Measurements from ENCODE around the gene BCL11A.
A peak's percentile ranks its signal among the peaks of the same experiment; 100 is the strongest.

BCL11A gene

GRCh38 chr2:60515721-60516226 lies 37.7 kb downstream of the BCL11A start:
- no peak overlapping the region for H3K4me3 ChIP-seq (ENCODE audit: insufficient read depth, low read length, poor library complexity, severe bottlenecking)
- no peak overlapping the region for H2AFZ ChIP-seq (ENCODE audit: low read depth, low read length, severe bottlenecking)
- H3K27ac ChIP-seq (ENCODE audit: low read depth, low read length), result 0 out of 2 replicates have a peak overlapping the region, but pooled peaks have one; percentile 9
- H3K27me3 ChIP-seq (ENCODE audit: low read length), result no peaks in the 10 kb centered on the region
- H3K9me2 ChIP-seq (replicated peaks; ENCODE audit: insufficient read depth, low read length), result no peaks in the 10 kb centered on the region
- peaks cover 32% of the 10 kb centered on the region for H3K36me3 ChIP-seq (ENCODE audit: low read length)
- no peak overlapping the region for H3K9ac ChIP-seq (ENCODE audit: low read length)
- no peak overlapping the region for H3K4me2 ChIP-seq (ENCODE audit: low read depth, low read length, poor library complexity, severe bottlenecking)
- no peak for TF ChIP-seq EZH2phosphoT487 (conservative IDR thresholded peaks at IDR 0.05; ENCODE audit: low read length)
- H3F3A ChIP-seq (ENCODE audit: insufficient read depth), result peaks cover 5% of the 10 kb centered on the region; the same call in 1 of the 2 replicates
- no peaks in the 10 kb centered on the region for H3K9me3 ChIP-seq (ENCODE audit: insufficient read depth, low read length)
- H3K79me2 ChIP-seq (ENCODE audit: insufficient read depth, low read length), result peaks cover 100% of the 10 kb centered on the region
- H4K20me1 ChIP-seq (ENCODE audit: low read depth, low read length), result peaks cover 22% of the 10 kb centered on the region

- Histone ChIP-seq H3F3A (ENCODE audit: insufficient read depth) (no peaks in the 10 kb centered on the region; the same call in 1 of the 2 replicates), H3K9ac (ENCODE audit: low read length) (no peak overlapping the region), H3K79me2 (ENCODE audit: insufficient read depth, low read length) (peaks cover 100% of the 10 kb centered on the region), H3K27ac (ENCODE audit: low read depth, low read length) (no peak overlapping the region), H3K9me3 (ENCODE audit: insufficient read depth, low read length) (no peaks in the 10 kb centered on the region), H4K20me1 (ENCODE audit: low read depth, low read length) (peaks cover 17% of the 10 kb centered on the region; the same call in 1 of the 2 replicates), H3K36me3 (ENCODE audit: low read length) (peaks cover 21% of the 10 kb centered on the region), H3K4me2 (ENCODE audit: low read depth, low read length, poor library complexity, severe bottlenecking) (no peak overlapping the region), H3K4me3 (ENCODE audit: insufficient read depth, low read length, poor library complexity, severe bottlenecking) (no peak overlapping the region), H2AFZ (ENCODE audit: low read depth, low read length, severe bottlenecking) (no peak overlapping the region), H3K27me3 (ENCODE audit: low read length) (no peaks in the 10 kb centered on the region), H3K9me2 (replicated peaks; ENCODE audit: insufficient read depth, low read length) (no peaks in the 10 kb centered on the region)
- TF ChIP-seq CTCF (IDR thresholded peaks at IDR 0.05; ENCODE audit: insufficient read depth, low read length, poor library complexity, severe bottlenecking) (no peak), EZH2phosphoT487 (conservative IDR thresholded peaks at IDR 0.05; ENCODE audit: low read length) (no peak)
These were observed 39.5 kb downstream of the BCL11A start for GRCh38 chr2:60513996-60514395.

- H2AFZ ChIP-seq (ENCODE audit: low read depth, low read length, severe bottlenecking), result no peak overlapping the region
- TF ChIP-seq CTCF (IDR thresholded peaks at IDR 0.05; ENCODE audit: insufficient read depth, low read length, poor library complexity, severe bottlenecking) (no peak), EZH2phosphoT487 (conservative IDR thresholded peaks at IDR 0.05; ENCODE audit: low read length) (no peak)
- no peak overlapping the region for H3K27ac ChIP-seq (ENCODE audit: low read depth, low read length)
- no peak overlapping the region for H3K4me2 ChIP-seq (ENCODE audit: low read depth, low read length, poor library complexity, severe bottlenecking)
- H3F3A ChIP-seq (ENCODE audit: insufficient read depth), result no peaks in the 10 kb centered on the region
- H3K4me3 ChIP-seq (ENCODE audit: insufficient read depth, low read length, poor library complexity, severe bottlenecking), result no peak overlapping the region
- H3K36me3 ChIP-seq (ENCODE audit: low read length), result peaks cover 13% of the 10 kb centered on the region; the same call in 1 of the 2 replicates
- no peaks in the 10 kb centered on the region for H3K9me2 ChIP-seq (replicated peaks; ENCODE audit: insufficient read depth, low read length)
- peaks cover 14% of the 10 kb centered on the region; the same call in 1 of the 2 replicates for H4K20me1 ChIP-seq (ENCODE audit: low read depth, low read length)
- H3K9me3 ChIP-seq (ENCODE audit: insufficient read depth, low read length), result no peaks in the 10 kb centered on the region
- H3K79me2 ChIP-seq (ENCODE audit: insufficient read depth, low read length), result peaks cover 100% of the 10 kb centered on the region
- H3K27me3 ChIP-seq (ENCODE audit: low read length), result no peaks in the 10 kb centered on the region
- H3K9ac ChIP-seq (ENCODE audit: low read length), result no peak overlapping the region
These were observed 40.3 kb downstream of the BCL11A start for GRCh38 chr2:60513191-60513590.

GRCh38 chr2:60512641-60513040 lies 40.8 kb downstream of the BCL11A start:
- Histone ChIP-seq H3K27ac (ENCODE audit: low read depth, low read length) (no peak overlapping the region), H3K9ac (ENCODE audit: low read length) (no peak overlapping the region), H3K9me2 (replicated peaks; ENCODE audit: insufficient read depth, low read length) (no peaks in the 10 kb centered on the region), H3K9me3 (ENCODE audit: insufficient read depth, low read length) (no peaks in the 10 kb centered on the region), H3K4me3 (ENCODE audit: insufficient read depth, low read length, poor library complexity, severe bottlenecking) (no peak overlapping the region), H3K4me2 (ENCODE audit: low read depth, low read length, poor library complexity, severe bottlenecking) (no peak overlapping the region), H3F3A (ENCODE audit: insufficient read depth) (no peaks in the 10 kb centered on the region), H3K36me3 (ENCODE audit: low read length) (peaks cover 12% of the 10 kb centered on the region; the same call in 1 of the 2 replicates), H2AFZ (ENCODE audit: low read depth, low read length, severe bottlenecking) (no peak overlapping the region), H3K27me3 (ENCODE audit: low read length) (no peaks in the 10 kb centered on the region), H3K79me2 (ENCODE audit: insufficient read depth, low read length) (peaks cover 100% of the 10 kb centered on the region), H4K20me1 (ENCODE audit: low read depth, low read length) (peaks cover 9% of the 10 kb centered on the region; the same call in 1 of the 2 replicates)
- TF ChIP-seq CTCF (IDR thresholded peaks at IDR 0.05; ENCODE audit: insufficient read depth, low read length, poor library complexity, severe bottlenecking), result no peak
- no peak for TF ChIP-seq EZH2phosphoT487 (conservative IDR thresholded peaks at IDR 0.05; ENCODE audit: low read length)

All from SU-DHL-6 (cell line).